PC-3 (cell line): ENCODE data around the gene KIF2A. TPM values are rescaled to one million over a fixed set of nuclear protein-coding genes. Genes with fewer than 3 reads are reported as not detected.

Source experiments
- ATAC-seq: fragments of 200-7000 bp; cut with Tn5 transposase; 2 replicates; pipeline ENCODE4 v1.9.1; 2020; ENCODE audit warnings: mild to moderate bottlenecking, moderate library complexity
- BruUV-seq: library from RNA; stranded (reverse); fragments of 400-500 nt; replicated peaks from 2 replicates; lab custom pipeline; 2021; lab: Mats Ljungman, UMichigan
- CTCF ChIA-PET: fragments of 300-600 bp; sonication (Branson Sonifier 250); formaldehyde crosslinking; loops from one replicate; lab custom pipeline; 2022; ENCODE audit warnings: antibody characterized with exemption; lab: Charles Lee
- POLR2A ChIA-PET: fragments of 300-600 bp; sonication (Branson Sonifier 250); formaldehyde crosslinking; loops from one replicate; lab custom pipeline; 2022; ENCODE audit warnings: antibody characterized with exemption; ENCODE audit not compliant: unreplicated experiment; lab: Charles Lee
- DNase-seq: peaks from one replicate; pipeline ENCODE4 v3.0.0-alpha.2; 2015
- H2AFZ ChIP-seq: fragments of 300-600 bp; sonication (generic); 2 replicates; pipeline ENCODE4 v1.6.0; 2016; ENCODE audit warnings: antibody characterized with exemption, low read length
- H3F3A ChIP-seq: fragments of 300-600 bp; sonication (generic); one replicate; pipeline ENCODE4 v1.6.0; 2017; ENCODE audit warnings: antibody characterized with exemption, low read length, control low read depth, mild to moderate bottlenecking; ENCODE audit not compliant: unreplicated experiment
- H3K27ac ChIP-seq: fragments of 300-600 bp; sonication (generic); 2 replicates; pipeline ENCODE4 v1.5.1; 2016; ENCODE audit warnings: mild to moderate bottlenecking, low read length
- H3K27me3 ChIP-seq: fragments of 300-600 bp; sonication (generic); 2 replicates; pipeline ENCODE4 v1.6.1; 2016; ENCODE audit warnings: low read length, mixed read lengths
- H3K36me3 ChIP-seq: fragments of 300-600 bp; sonication (generic); 2 replicates; pipeline ENCODE4 v1.6.1; 2016; ENCODE audit warnings: low read depth, mixed run types, low read length, mixed read lengths
- H3K4me1 ChIP-seq: fragments of 300-600 bp; sonication (generic); 2 replicates; pipeline ENCODE4 v1.5.1; 2016; ENCODE audit warnings: low read length; ENCODE audit not compliant: insufficient read depth
- H3K4me2 ChIP-seq: fragments of 300-600 bp; sonication (generic); 2 replicates; pipeline ENCODE4 v1.6.0; 2016; ENCODE audit warnings: low read length
- H3K4me3 ChIP-seq: fragments of 300-600 bp; sonication (generic); 2 replicates; pipeline ENCODE4 v1.5.1; 2016; ENCODE audit warnings: mild to moderate bottlenecking, low read length, mixed read lengths
- H3K79me2 ChIP-seq: fragments of 300-600 bp; sonication (generic); 2 replicates; pipeline ENCODE4 v1.6.1; 2017; ENCODE audit warnings: low read length, mixed read lengths
- H3K9ac ChIP-seq: fragments of 300-600 bp; sonication (generic); 2 replicates; pipeline ENCODE4 v1.6.0; 2016; ENCODE audit warnings: mild to moderate bottlenecking, low read length
- H3K9me2 ChIP-seq: fragments of 300-600 bp; sonication (generic); replicated peaks from 2 replicates; pipeline ENCODE4 v1.6.1; 2016; ENCODE audit warnings: mixed run types, low read length, mixed read lengths
- H3K9me3 ChIP-seq: fragments of 300-600 bp; sonication (generic); 2 replicates; pipeline ENCODE4 v1.6.1; 2016; ENCODE audit warnings: low read length, mixed read lengths
- H4K20me1 ChIP-seq: fragments of 300-600 bp; sonication (generic); 2 replicates; pipeline ENCODE4 v1.6.1; 2016; ENCODE audit warnings: low read length, mixed read lengths
- CTCF ChIP-seq: fragments of 300-600 bp; sonication (generic); conservative IDR thresholded peaks from 2 replicates; pipeline ENCODE4 v1.5.1; 2017; ENCODE audit warnings: antibody characterized with exemption, low read depth, mild to moderate bottlenecking, low read length
- EZH2 ChIP-seq: fragments of 300-600 bp; sonication (generic); IDR thresholded peaks from one replicate; pipeline ENCODE4 v1.6.1; 2017; ENCODE audit warnings: antibody characterized with exemption, mild to moderate bottlenecking, low read length; ENCODE audit not compliant: unreplicated experiment
- EZH2phosphoT487 ChIP-seq: fragments of 300-600 bp; sonication (generic); IDR thresholded peaks from 2 replicates; pipeline ENCODE4 v1.6.1; 2018; ENCODE audit warnings: mild to moderate bottlenecking, antibody characterized with exemption, low read length, borderline replicate concordance
- intact Hi-C: fragments of 100-400 bp; cut with micrococcal nuclease; formaldehyde crosslinking; loops from 2 replicates; pipeline ENCODE4 v1.9.0; 2023
- total RNA-seq: library from RNA; depleted of rRNA; stranded (reverse); fragments of >200 nt; gene quantifications from 2 replicates; pipeline ENCODE4 v1.2.3, GENCODE V29; 2014

The KIF2A gene
- total RNA-seq, 1 experiment from 2014 or later: 26.4 TPM

GRCh38 chr5:62259699-62260250, 46.2 kb upstream of the KIF2A start:
- ChIA-PET CTCF (no interaction called here), POLR2A (no interaction called here)
- H3K4me2 ChIP-seq: no peak overlapping the region
- no peaks in the 10 kb centered on the region for H3K36me3 ChIP-seq
- H3K4me1 ChIP-seq: no peaks in the 10 kb centered on the region
- intact Hi-C loops: no loop called here
- no peaks in the 10 kb centered on the region for H3K27me3 ChIP-seq
- DNase-seq (no peak), ATAC-seq (no peak)
- no peak overlapping the region for H3K4me3 ChIP-seq
- H3K27ac ChIP-seq: no peak overlapping the region
- H2AFZ ChIP-seq: no peak overlapping the region
- H3K79me2 ChIP-seq: no peaks in the 10 kb centered on the region
- no peaks in the 10 kb centered on the region for H3K9me2 ChIP-seq
- no TSS peak for BruUV-seq
- no peaks in the 10 kb centered on the region for H3F3A ChIP-seq
- no peaks in the 10 kb centered on the region for H3K9me3 ChIP-seq
- H4K20me1 ChIP-seq: no peaks in the 10 kb centered on the region
- TF ChIP-seq EZH2 (no peak), CTCF (no peak), EZH2phosphoT487 (no peak)
- H3K9ac ChIP-seq: no peak overlapping the region

GRCh38 chr5:62260513-62260912, 45.5 kb upstream of the KIF2A start:
- no peaks in the 10 kb centered on the region for H3K27me3 ChIP-seq
- H3K4me3 ChIP-seq: no peak overlapping the region
- H3K9me2 ChIP-seq: no peaks in the 10 kb centered on the region
- H3K4me2 ChIP-seq: no peak overlapping the region
- intact Hi-C loops: no loop called here
- ATAC-seq (no peak), DNase-seq (no peak)
- no peaks in the 10 kb centered on the region for H3K36me3 ChIP-seq
- H3F3A ChIP-seq: no peaks in the 10 kb centered on the region
- TF ChIP-seq EZH2 (no peak), EZH2phosphoT487 (no peak), CTCF (no peak)
- BruUV-seq: no TSS peak
- H3K9me3 ChIP-seq: no peaks in the 10 kb centered on the region
- POLR2A ChIA-PET: no interaction called here
- no peak overlapping the region for H3K27ac ChIP-seq
- H3K4me1 ChIP-seq: no peaks in the 10 kb centered on the region
- H4K20me1 ChIP-seq: no peaks in the 10 kb centered on the region
- CTCF ChIA-PET: no interaction called here
- H2AFZ ChIP-seq: no peak overlapping the region
- H3K79me2 ChIP-seq: no peaks in the 10 kb centered on the region
- no peak overlapping the region for H3K9ac ChIP-seq

DNA sequence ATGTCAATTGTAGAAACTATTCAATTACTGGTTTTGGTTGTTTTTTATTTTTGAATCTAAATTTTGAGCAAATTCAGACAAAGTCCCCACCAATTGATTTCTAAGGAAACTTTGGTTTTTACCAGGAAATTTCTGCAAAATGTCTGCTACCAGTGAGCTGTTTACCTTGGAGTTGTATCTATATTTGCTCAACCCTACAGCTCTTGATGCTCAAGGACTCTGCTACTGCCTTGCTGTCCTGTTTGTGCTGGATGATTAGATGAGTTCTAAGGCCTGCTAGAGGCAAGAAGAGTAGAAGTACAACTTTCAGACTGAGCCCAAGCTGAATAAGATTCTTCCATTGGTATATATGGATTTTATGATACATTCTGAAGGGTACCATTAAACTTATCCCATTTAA, 42.6 kb upstream of the KIF2A start:
- Histone ChIP-seq H3K27me3 (no peaks in the 10 kb centered on the region), H2AFZ (no peak overlapping the region), H3K4me1 (peaks cover 10% of the 10 kb centered on the region), H3K36me3 (no peaks in the 10 kb centered on the region), H3K27ac (no peak overlapping the region), H3K9me2 (no peaks in the 10 kb centered on the region), H3K4me2 (no peak overlapping the region), H4K20me1 (no peaks in the 10 kb centered on the region), H3K9me3 (no peaks in the 10 kb centered on the region), H3K79me2 (no peaks in the 10 kb centered on the region), H3K4me3 (no peak overlapping the region), H3F3A (no peaks in the 10 kb centered on the region), H3K9ac (no peak overlapping the region)
- POLR2A ChIA-PET: no interaction called here
- DNase-seq: no peak
- no TSS peak for BruUV-seq
- CTCF ChIA-PET: no interaction called here
- no peak for TF ChIP-seq CTCF
- TF ChIP-seq EZH2: no peak
- no peak for TF ChIP-seq EZH2phosphoT487
- ATAC-seq: no peak
- intact Hi-C loops: no loop called here
